Measurements from ENCODE around the gene MAGI1.

Gene MAGI1

GRCh38 chr3:65884071-65884470, 154.6 kb downstream of the MAGI1 start:
- TF ChIP-seq, protein P1, sequence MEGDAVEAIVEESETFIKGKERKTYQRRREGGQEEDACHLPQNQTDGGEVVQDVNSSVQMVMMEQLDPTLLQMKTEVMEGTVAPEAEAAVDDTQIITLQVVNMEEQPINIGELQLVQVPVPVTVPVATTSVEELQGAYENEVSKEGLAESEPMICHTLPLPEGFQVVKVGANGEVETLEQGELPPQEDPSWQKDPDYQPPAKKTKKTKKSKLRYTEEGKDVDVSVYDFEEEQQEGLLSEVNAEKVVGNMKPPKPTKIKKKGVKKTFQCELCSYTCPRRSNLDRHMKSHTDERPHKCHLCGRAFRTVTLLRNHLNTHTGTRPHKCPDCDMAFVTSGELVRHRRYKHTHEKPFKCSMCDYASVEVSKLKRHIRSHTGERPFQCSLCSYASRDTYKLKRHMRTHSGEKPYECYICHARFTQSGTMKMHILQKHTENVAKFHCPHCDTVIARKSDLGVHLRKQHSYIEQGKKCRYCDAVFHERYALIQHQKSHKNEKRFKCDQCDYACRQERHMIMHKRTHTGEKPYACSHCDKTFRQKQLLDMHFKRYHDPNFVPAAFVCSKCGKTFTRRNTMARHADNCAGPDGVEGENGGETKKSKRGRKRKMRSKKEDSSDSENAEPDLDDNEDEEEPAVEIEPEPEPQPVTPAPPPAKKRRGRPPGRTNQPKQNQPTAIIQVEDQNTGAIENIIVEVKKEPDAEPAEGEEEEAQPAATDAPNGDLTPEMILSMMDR (IDR thresholded peaks at IDR 0.05; ENCODE audit: borderline replicate concordance, control extremely low read depth, extremely low read depth, insufficient read depth, missing control alignments): no peak
- in situ Hi-C loops (cut with MboI; ENCODE audit: low sequenced_read_pairs, unreplicated experiment): no loop called here
- DNase-seq (ENCODE audit: low spot score): no peak

GRCh38 chr3:65883613-65884012, 155.1 kb downstream of the MAGI1 start:
- no peak for DNase-seq (ENCODE audit: low spot score)

GRCh38 chr3:65880350-65880749, 158.4 kb downstream of the MAGI1 start:
- in situ Hi-C loops (cut with MboI; ENCODE audit: low sequenced_read_pairs, unreplicated experiment): no loop called here
- no peak for DNase-seq (ENCODE audit: low spot score)
- TF ChIP-seq, protein P1 (IDR thresholded peaks at IDR 0.05; ENCODE audit: borderline replicate concordance, control extremely low read depth, extremely low read depth, insufficient read depth, missing control alignments): no peak

More at GRCh38 chr3:65883613-65884012, 155.1 kb downstream of the MAGI1 start:
- TF ChIP-seq, protein P1 (IDR thresholded peaks at IDR 0.05; ENCODE audit: borderline replicate concordance, control extremely low read depth, extremely low read depth, insufficient read depth, missing control alignments): no peak
- in situ Hi-C loops (cut with MboI; ENCODE audit: low sequenced_read_pairs, unreplicated experiment): no loop called here

- no peak for DNase-seq (ENCODE audit: low spot score)
- in situ Hi-C loops (cut with MboI; ENCODE audit: low sequenced_read_pairs, unreplicated experiment): no loop called here
- TF ChIP-seq, protein P1 (IDR thresholded peaks at IDR 0.05; ENCODE audit: borderline replicate concordance, control extremely low read depth, extremely low read depth, insufficient read depth, missing control alignments): no peak
Measured at GRCh38 chr3:65879372-65879771, 159.3 kb downstream of the MAGI1 start.

DNA sequence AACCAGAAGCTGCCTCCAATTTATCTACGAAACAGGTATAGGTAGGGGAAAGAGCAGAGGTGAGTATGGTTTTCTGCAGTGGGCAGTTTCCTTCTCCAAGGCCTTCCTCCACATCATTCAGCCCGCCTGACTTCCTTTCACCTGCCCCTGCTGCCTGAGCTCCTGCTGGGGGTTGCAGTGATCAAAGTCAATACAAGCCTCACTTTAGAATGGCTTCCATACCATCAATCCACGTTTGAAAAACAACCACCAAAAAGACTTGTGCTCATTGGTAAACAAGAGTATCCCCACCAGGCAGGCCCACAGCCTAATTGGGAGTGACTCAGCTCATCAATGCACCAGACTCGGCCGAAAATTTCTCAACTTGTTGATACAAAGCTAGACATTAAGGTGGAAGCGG, 159.9 kb downstream of the MAGI1 start:
- TF ChIP-seq, protein P1 (IDR thresholded peaks at IDR 0.05; ENCODE audit: borderline replicate concordance, control extremely low read depth, extremely low read depth, insufficient read depth, missing control alignments): no peak

GRCh38 chr3:65877160-65877559, 161.6 kb downstream of the MAGI1 start:
- TF ChIP-seq, protein P1 (IDR thresholded peaks at IDR 0.05; ENCODE audit: borderline replicate concordance, control extremely low read depth, extremely low read depth, insufficient read depth, missing control alignments): no peak
- no peak for DNase-seq (ENCODE audit: low spot score)
- in situ Hi-C loops (cut with MboI; ENCODE audit: low sequenced_read_pairs, unreplicated experiment): no loop called here

More for the DNA sequence above, 159.9 kb downstream of the MAGI1 start:
- in situ Hi-C loops (cut with MboI; ENCODE audit: low sequenced_read_pairs, unreplicated experiment): no loop called here
- no peak for DNase-seq (ENCODE audit: low spot score)

GRCh38 chr3:65876028-65876420, 162.7 kb downstream of the MAGI1 start:
- DNase-seq (ENCODE audit: low spot score): no peak
- TF ChIP-seq, protein P1 (IDR thresholded peaks at IDR 0.05; ENCODE audit: borderline replicate concordance, control extremely low read depth, extremely low read depth, insufficient read depth, missing control alignments): no peak
- in situ Hi-C loops (cut with MboI; ENCODE audit: low sequenced_read_pairs, unreplicated experiment): no loop called here

Data from GM13976 (cell line).